ENCODE measurements around the gene HINT1.

DNA sequence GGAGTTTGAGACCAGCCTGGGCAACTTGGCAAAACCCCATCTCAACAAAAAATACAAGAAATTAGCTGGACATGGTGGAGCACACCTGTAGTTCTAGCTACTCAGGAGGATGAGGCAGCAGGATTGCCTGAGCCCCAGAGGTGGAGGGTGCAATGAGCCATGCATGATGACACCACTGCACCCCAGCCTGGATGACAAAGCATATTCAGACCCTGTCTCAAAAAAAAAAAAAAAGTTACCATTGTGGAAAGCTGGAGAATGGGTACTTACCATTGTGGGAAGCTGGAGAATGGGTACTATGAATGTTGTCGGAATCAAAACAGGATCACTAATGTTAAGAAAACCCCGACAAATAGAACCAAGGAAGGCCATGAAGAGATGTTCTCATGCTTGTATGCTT lies 25.7 kb downstream of the HINT1 start:
- TF ChIP-seq ZNF274 (IDR thresholded peaks at IDR 0.05; ENCODE audit: low read depth, low read length) (no peak), YY1 (IDR thresholded peaks at IDR 0.05; ENCODE audit: insufficient read depth, insufficient read length) (no peak), SUZ12 (IDR thresholded peaks at IDR 0.05; ENCODE audit: extremely low read depth, insufficient read depth, insufficient read length) (no peak)

All from NT2/D1 (cell line).